HG03108 (cell line): Measurements from ENCODE around the gene DIABLO.
"Not testable (repeated sequence)": the region's sequence is repeated elsewhere in the genome, so short reads cannot be mapped to it uniquely, and the experiment has no call there.

ENCODE experiments used
- ATAC-seq: cut with Tn5 transposase; IDR thresholded peaks from one replicate; pipeline ENCODE4 v1.9.1; 2021; ENCODE audit warnings: moderate library complexity; ENCODE audit not compliant: unreplicated experiment

The DIABLO gene

GRCh38 chr12:122215771-122216170, 10.1 kb downstream of the DIABLO start:
- ATAC-seq = no peak

GRCh38 chr12:122208073-122208820, 17.6 kb downstream of the DIABLO start:
- ATAC-seq = no peak

- no peak for ATAC-seq
These were observed 18.5 kb downstream of the DIABLO start for GRCh38 chr12:122207391-122207790.

- ATAC-seq = no peak
These were observed 18.9 kb downstream of the DIABLO start for GRCh38 chr12:122206976-122207375.

- ATAC-seq = no peak
These were observed 19.6 kb downstream of the DIABLO start for GRCh38 chr12:122206111-122206881.

GRCh38 chr12:122205053-122205925, 20.6 kb downstream of the DIABLO start:
- no peak for ATAC-seq

- ATAC-seq = no peak
These were observed 21.4 kb downstream of the DIABLO start for GRCh38 chr12:122204167-122205052.

GRCh38 chr12:122203301-122204166, 22.3 kb downstream of the DIABLO start, which contains the start of gene B3GNT4:
Gene B3GNT4, plus strand, starts transcription at chr12:122203709. Its CDS starts 910 bp downstream, at chr12:122204619.
- ATAC-seq = peak; percentile 56

- ATAC-seq = not testable (repeated sequence)
These were observed 23.0 kb downstream of the DIABLO start for GRCh38 chr12:122202811-122203210.

GRCh38 chr12:122202017-122202416, 23.8 kb downstream of the DIABLO start:
- no peak for ATAC-seq

GRCh38 chr12:122201381-122201780, 24.5 kb downstream of the DIABLO start:
- ATAC-seq = no peak

GRCh38 chr12:122200541-122201175, 25.2 kb downstream of the DIABLO start:
- no peak for ATAC-seq

GRCh38 chr12:122199484-122200355, 26.1 kb downstream of the DIABLO start:
- ATAC-seq = no peak

GRCh38 chr12:122197612-122197966, 28.3 kb downstream of the DIABLO start:
- ATAC-seq = no peak

- no peak for ATAC-seq
These were observed 30.4 kb downstream of the DIABLO start for GRCh38 chr12:122195405-122195804.

- ATAC-seq = no peak
These were observed 31.0 kb downstream of the DIABLO start for GRCh38 chr12:122194804-122195203.

GRCh38 chr12:122192441-122192840, 33.4 kb downstream of the DIABLO start:
- ATAC-seq = no peak
